Activated gamma-delta T cell treated with Interleukin-2 at 50 U/mL for 16 hours (primary cell): Measurements from ENCODE around the gene CABP4.
"Not testable (repeated sequence)": the region's sequence is repeated elsewhere in the genome, so short reads cannot be mapped to it uniquely, and the experiment has no call there.

Experiments
- DNase-seq: peaks from one replicate; pipeline ENCODE4 v3.0.0-alpha.2; 2020

CABP4 gene

GRCh38 chr11:67456068-67456705, 1.0 kb downstream of the CABP4 start:
- no peak for DNase-seq

- DNase-seq = no peak
These were observed 2.3 kb downstream of the CABP4 start for GRCh38 chr11:67457453-67457852.

GRCh38 chr11:67458266-67458665, 3.1 kb downstream of the CABP4 start:
- no peak for DNase-seq

GRCh38 chr11:67463186-67463585, 8.0 kb downstream of the CABP4 start:
- no peak for DNase-seq

GRCh38 chr11:67463680-67464410, 8.7 kb downstream of the CABP4 start:
- no peak for DNase-seq

- peak; percentile 95 for DNase-seq
These were observed 9.4 kb downstream of the CABP4 start for GRCh38 chr11:67464411-67465188.

- DNase-seq = no peak
These were observed 10.0 kb downstream of the CABP4 start for GRCh38 chr11:67465189-67465510.

- not testable (repeated sequence) for DNase-seq
These were observed 10.4 kb downstream of the CABP4 start for GRCh38 chr11:67465530-67465929.

GRCh38 chr11:67466367-67466766, 11.2 kb downstream of the CABP4 start:
- no peak for DNase-seq

- DNase-seq = no peak
These were observed 12.0 kb downstream of the CABP4 start for GRCh38 chr11:67466962-67467771.

- DNase-seq = no peak
These were observed 12.9 kb downstream of the CABP4 start for GRCh38 chr11:67468056-67468455.

GRCh38 chr11:67468456-67468758, 13.3 kb downstream of the CABP4 start:
- no peak for DNase-seq

GRCh38 chr11:67468759-67469507, 13.8 kb downstream of the CABP4 start, which contains the start of gene TMEM134:
Gene TMEM134 (minus strand): TSS chr11:67469251. CDS start chr11:67469192, 59 bp downstream.
- peak; percentile 91 for DNase-seq

GRCh38 chr11:67469508-67469811, 14.3 kb downstream of the CABP4 start:
- DNase-seq = no peak

GRCh38 chr11:67470337-67471002, 15.3 kb downstream of the CABP4 start:
- DNase-seq = no peak

- no peak for DNase-seq
These were observed 17.7 kb downstream of the CABP4 start for GRCh38 chr11:67472882-67473281.

GRCh38 chr11:67476692-67477091, 21.5 kb downstream of the CABP4 start:
- DNase-seq = not testable (repeated sequence)

- not testable (repeated sequence) for DNase-seq
These were observed 22.3 kb downstream of the CABP4 start for GRCh38 chr11:67477344-67478050.

- DNase-seq = no peak
These were observed 27.2 kb downstream of the CABP4 start for GRCh38 chr11:67482275-67482826.

GRCh38 chr11:67482827-67483798, 28.0 kb downstream of the CABP4 start, which contains the start of gene AIP:
Gene AIP (plus strand): TSS chr11:67483026. CDS start chr11:67483159, 133 bp downstream.
- peak; percentile 97 for DNase-seq
